HG03097 (cell line): Measurements from ENCODE around the gene CDH13.

Source experiments
- ATAC-seq: cut with Tn5 transposase; IDR thresholded peaks from one replicate; pipeline ENCODE4 v1.9.1; 2021; ENCODE audit not compliant: unreplicated experiment, low FRiP score

The CDH13 gene

GRCh38 chr16:83574388-83574787, 947.6 kb downstream of the CDH13 start:
- ATAC-seq = no peak

GRCh38 chr16:83577078-83577745, 950.4 kb downstream of the CDH13 start:
- ATAC-seq = no peak

DNA sequence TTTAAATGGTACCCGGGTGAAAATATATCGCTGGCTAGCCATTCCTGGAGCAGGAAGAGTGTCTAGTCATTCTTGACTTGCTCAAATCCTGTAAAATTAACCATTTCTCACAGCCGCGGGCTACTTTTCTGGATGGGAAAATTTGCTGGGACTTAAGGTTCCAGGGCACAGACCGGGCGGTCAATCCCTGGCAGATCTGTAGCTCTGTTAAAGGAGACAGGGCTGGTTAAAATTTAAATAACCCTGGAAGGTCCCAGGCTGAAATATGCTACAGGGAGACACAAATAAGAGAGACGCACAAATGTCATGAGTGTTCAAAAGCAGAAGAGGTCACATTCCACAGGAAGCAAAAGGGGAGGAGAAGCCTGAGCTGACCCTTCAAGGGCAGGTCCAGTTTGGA, 951.4 kb downstream of the CDH13 start:
- ATAC-seq = no peak

DNA sequence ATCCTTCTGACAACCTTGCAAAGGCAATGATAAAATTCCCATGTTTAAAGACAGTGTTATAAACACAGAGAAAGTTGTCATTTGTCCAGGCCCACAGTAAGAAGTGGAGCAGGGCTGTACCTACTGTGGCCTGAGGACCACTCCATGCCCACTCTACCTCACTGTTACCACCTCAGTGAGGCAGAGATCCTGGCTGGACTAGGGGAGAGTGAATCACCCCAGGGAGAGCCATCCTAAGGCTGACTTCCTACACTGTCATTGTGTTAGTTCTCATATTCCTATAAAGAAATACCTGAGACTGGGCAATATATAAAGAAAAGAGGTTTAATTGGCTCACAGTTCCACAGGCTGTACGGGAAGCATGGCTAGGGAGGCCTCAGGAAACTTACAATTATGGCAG, 952.3 kb downstream of the CDH13 start:
- no peak for ATAC-seq

DNA sequence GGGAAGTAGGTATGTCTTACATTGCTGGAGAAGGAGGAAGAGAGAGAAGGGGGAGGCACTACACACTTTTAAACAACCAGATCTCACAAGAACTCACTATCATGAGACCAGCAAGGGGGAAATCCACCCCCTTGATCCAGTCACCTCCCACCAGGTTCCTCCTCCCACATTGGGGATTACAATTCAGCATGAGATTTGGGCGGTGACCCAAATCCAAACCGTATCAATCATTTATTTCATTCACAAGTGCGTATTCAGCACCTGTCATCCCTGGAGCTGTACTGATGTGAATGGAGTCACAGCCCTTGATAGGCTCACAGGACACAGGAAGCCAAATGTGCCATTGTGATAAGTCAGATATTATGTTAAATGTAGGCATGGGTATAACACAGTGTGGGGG, 952.7 kb downstream of the CDH13 start:
- no peak for ATAC-seq

GRCh38 chr16:83581082-83581481, 954.3 kb downstream of the CDH13 start:
- peak; percentile 73 for ATAC-seq

DNA sequence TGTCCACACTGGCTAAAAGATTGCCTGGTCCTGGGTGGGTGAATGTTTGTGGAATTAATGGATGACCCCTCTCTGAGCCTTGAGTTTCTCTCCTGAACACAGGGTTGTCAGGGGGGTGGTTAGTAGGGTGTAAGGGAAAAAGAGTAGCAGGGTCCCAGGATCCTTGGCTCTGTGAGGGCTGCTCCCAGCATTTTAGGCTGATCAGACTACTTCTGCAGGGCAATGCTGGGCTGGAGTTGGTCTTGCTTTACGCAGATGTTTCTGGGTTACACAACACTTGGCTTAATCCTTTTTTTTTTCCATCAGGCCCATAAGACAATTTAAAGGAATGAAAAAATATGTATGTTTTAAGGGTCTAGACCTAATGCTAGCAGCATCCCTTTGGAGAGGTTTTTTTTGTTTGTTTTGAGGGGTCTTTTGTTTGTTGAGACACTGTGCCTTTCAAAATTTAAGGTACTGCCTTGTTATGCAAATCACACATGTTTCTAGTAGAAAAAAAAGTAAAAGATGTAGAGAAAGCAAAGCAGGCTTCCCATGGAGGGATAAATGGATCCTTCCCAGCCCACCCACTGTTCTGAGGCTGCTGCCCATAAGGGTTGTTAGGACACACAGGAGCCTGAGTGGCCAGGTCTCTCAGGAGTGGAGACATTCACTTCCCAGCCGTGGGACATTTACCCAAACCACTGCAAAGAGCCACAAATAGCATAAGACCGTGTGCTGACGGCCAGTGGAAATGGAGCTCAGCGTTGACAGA, 955.4 kb downstream of the CDH13 start:
- no peak for ATAC-seq

DNA sequence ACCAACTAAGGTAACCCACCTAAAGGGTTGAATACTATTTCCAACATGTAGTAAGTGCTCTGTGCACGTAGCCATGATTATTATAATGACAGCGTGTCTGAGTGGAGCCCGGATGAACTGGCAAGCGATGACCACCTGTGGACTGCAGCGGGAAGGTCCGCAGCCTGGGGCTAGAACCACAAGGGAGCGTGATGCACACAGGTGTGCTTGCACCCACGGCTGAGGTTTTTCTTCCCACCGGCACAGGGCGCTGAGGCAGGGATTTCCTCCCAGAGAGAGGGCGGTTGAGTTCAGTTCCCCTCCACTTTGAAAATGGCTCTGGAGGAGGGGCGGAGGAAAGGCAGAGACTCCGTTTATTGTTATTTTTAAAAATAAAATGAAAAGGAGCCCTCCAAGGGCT, 959.3 kb downstream of the CDH13 start:
- ATAC-seq = no peak

GRCh38 chr16:83586461-83587200, 959.9 kb downstream of the CDH13 start:
- ATAC-seq = no peak

DNA sequence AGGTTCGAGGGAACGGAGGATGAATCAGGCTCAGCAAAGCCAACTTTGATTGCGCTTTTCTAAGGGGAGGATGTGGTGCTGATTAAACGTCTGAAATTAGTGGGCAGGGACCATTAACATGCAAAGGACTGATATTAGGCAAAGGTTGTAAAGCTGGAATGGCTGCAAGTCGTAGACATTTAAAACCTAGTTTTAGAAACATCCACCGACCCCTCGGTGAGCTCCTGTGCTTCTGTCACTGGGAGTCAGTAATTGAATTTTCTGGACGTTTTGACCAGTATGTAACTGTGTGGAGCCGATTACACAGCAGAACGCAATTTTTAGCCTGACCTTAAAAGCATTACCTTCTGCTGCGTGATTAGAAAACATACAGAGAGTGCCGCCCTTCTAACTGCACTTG, 960.4 kb downstream of the CDH13 start:
- ATAC-seq = no peak

DNA sequence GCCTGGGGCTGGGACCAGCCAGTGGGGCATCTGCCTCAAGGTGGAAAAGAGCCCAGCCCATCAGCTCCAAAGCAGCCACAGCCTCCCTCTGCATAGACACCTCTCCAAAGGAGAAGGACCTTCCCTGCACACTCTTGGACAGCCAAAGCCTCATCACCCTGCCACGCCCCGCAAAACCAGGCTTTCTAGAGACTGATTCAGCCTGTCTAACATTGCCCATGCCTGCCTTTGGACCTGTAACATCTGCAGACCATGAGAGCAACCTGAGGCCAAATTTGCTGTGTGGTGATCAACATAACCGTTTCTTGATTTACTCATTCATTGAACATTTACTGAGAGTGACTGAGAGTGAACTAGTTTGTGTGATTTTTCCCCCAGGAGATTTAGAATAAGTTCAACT, 961.3 kb downstream of the CDH13 start:
- no peak for ATAC-seq

DNA sequence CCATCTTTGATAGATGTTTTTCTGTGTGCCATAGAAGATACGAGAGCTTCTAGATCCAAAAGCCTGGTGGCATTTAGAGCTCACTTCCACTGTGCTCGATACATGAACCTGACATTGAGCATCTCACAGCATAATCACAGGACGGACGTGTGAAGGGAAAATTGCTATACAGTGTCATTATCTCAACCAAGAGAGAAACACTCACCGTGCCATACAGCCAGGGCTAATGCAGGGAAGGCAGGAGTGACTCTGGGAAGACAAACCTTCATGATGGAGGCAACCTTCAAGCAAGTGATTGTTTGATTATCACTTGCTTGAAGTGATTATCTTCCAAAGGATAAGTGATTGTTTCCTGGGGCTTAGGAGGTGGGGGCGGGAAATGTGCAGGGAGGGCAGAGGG, 962.8 kb downstream of the CDH13 start:
- no peak for ATAC-seq

- no peak for ATAC-seq
Measured at GRCh38 chr16:83592778-83593177, 966.0 kb downstream of the CDH13 start.

GRCh38 chr16:83599789-83600462, 973.2 kb downstream of the CDH13 start:
- no peak for ATAC-seq

DNA sequence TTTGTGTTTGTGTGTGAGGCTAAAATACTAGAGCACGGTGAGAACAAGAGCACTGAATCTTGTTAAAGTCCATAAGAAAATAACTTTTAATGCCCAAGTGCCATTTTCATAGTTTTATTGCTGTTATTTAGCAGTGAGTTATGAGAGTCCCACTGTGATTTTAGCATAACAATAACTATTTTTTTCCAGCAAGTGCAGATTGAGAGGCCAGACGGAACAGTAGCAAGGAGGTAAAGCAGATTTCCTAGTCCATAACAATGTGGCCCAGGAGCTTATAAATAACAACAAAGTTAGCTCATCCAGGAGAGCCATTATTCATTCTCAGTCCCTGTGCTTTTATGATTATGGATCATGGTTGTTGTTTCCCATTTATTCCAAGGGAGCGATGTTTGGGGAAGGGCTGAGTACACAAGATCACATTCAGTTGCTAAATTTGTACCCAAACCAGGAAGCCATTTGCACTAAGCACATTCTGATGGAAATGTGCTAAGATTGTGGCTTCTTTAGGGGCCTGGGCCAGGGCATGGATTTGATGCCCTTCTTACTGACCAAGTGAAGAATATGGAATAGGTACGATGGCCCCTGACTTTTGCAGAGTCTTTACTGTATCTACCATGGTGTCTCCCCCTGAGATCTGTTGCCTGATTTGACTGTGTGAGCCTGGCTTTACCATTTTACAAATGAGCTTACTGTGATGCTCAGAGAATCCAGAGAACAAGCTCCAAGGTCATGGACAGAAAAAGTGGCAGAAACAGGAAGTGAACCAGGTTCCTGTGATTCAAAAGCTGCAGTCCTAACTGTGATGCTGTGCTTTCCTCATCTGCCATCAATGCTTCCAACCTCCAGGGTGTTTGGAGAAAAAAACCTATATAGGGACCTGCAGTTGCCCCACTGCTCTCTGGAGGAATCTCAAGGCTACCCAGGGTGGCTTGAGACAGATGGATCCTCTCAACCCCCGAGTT, 976.3 kb downstream of the CDH13 start:
- no peak for ATAC-seq

GRCh38 chr16:83603723-83604570, 977.2 kb downstream of the CDH13 start:
- no peak for ATAC-seq

DNA sequence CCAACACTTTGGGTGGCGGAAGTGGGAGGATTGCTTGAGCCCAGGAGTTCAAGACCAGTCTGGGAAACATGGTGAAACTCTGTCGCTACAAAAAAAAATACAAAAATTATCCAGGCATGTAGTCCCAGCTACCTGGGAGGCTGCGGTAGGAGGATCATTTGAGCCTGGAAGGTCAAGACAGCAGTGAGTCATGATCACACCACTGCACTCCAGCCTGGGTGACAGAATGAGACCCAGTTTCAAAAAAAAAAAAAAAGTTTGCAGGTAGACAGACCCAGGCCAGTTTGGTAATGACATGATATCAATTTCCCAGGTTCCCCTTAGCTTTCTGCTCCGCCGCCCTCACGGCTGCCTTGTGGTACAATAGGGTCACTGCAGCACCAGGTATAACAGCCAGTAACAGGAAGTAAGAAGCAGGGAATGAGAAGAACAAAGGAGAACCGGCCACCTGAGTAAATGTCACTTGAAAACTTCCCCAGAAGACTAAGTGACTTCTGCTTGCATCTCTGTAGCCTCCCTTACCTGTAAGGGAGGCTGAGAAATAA, 979.8 kb downstream of the CDH13 start:
- ATAC-seq = no peak

GRCh38 chr16:83609178-83609577, 982.4 kb downstream of the CDH13 start:
- ATAC-seq = no peak
